ENCODE results near the gene ENOX1. TPM values are rescaled to one million over a fixed set of nuclear protein-coding genes. Genes with fewer than 3 reads are reported as not detected.

Gene ENOX1
- total RNA-seq, 1 donor from 2014 or later, result 2.5 TPM

GRCh38 chr13:43401361-43401760, 385.4 kb downstream of the ENOX1 start:
- Mint-ChIP-seq H3K9me3 (ENCODE audit: low read depth) (no peaks in the 10 kb centered on the region), H3K4me3 (ENCODE audit: low read depth) (no peak overlapping the region), H3K36me3 (ENCODE audit: insufficient read depth) (no peaks in the 10 kb centered on the region), H3K27ac (no peak overlapping the region), H3K27me3 (no peaks in the 10 kb centered on the region), H3K4me1 (ENCODE audit: low read depth) (peaks cover 13% of the 10 kb centered on the region)
- TF ChIP-seq CTCF (IDR thresholded peaks at IDR 0.05; ENCODE audit: unreplicated experiment), result no peak
- DNase-seq (ENCODE audit: low spot score, unreplicated experiment), result no peak

- no peaks in the 10 kb centered on the region for H3K27me3 Mint-ChIP-seq
- H3K4me3 Mint-ChIP-seq (ENCODE audit: low read depth), result no peak overlapping the region
- peaks cover 10% of the 10 kb centered on the region for H3K4me1 Mint-ChIP-seq (ENCODE audit: low read depth)
- no peaks in the 10 kb centered on the region for H3K9me3 Mint-ChIP-seq (ENCODE audit: low read depth)
- no peak for TF ChIP-seq CTCF (IDR thresholded peaks at IDR 0.05; ENCODE audit: unreplicated experiment)
- DNase-seq (ENCODE audit: low spot score, unreplicated experiment), result no peak
- no peak overlapping the region for H3K27ac Mint-ChIP-seq
- no peaks in the 10 kb centered on the region for H3K36me3 Mint-ChIP-seq (ENCODE audit: insufficient read depth)
Measured at GRCh38 chr13:43397111-43397510, 389.7 kb downstream of the ENOX1 start.

- H3K36me3 Mint-ChIP-seq (ENCODE audit: insufficient read depth), result no peaks in the 10 kb centered on the region
- H3K27me3 Mint-ChIP-seq, result no peaks in the 10 kb centered on the region
- no peak for DNase-seq (ENCODE audit: low spot score, unreplicated experiment)
- H3K4me3 Mint-ChIP-seq (ENCODE audit: low read depth), result no peak overlapping the region
- H3K27ac Mint-ChIP-seq, result no peak overlapping the region
- H3K9me3 Mint-ChIP-seq (ENCODE audit: low read depth), result no peaks in the 10 kb centered on the region
- H3K4me1 Mint-ChIP-seq (ENCODE audit: low read depth), result peaks cover 25% of the 10 kb centered on the region
- TF ChIP-seq CTCF (IDR thresholded peaks at IDR 0.05; ENCODE audit: unreplicated experiment), result no peak
Measured at GRCh38 chr13:43391036-43391435, 395.7 kb downstream of the ENOX1 start.

GRCh38 chr13:43390619-43391018, 396.2 kb downstream of the ENOX1 start:
- peaks cover 26% of the 10 kb centered on the region for H3K4me1 Mint-ChIP-seq (ENCODE audit: low read depth)
- no peak overlapping the region for H3K4me3 Mint-ChIP-seq (ENCODE audit: low read depth)
- no peaks in the 10 kb centered on the region for H3K9me3 Mint-ChIP-seq (ENCODE audit: low read depth)
- no peaks in the 10 kb centered on the region for H3K27me3 Mint-ChIP-seq
- H3K36me3 Mint-ChIP-seq (ENCODE audit: insufficient read depth), result no peaks in the 10 kb centered on the region
- DNase-seq (ENCODE audit: low spot score, unreplicated experiment), result no peak
- no peak overlapping the region for H3K27ac Mint-ChIP-seq
- no peak for TF ChIP-seq CTCF (IDR thresholded peaks at IDR 0.05; ENCODE audit: unreplicated experiment)

GRCh38 chr13:43389983-43390382, 396.8 kb downstream of the ENOX1 start:
- Mint-ChIP-seq H3K9me3 (ENCODE audit: low read depth) (no peaks in the 10 kb centered on the region), H3K4me1 (ENCODE audit: low read depth) (peaks cover 26% of the 10 kb centered on the region), H3K36me3 (ENCODE audit: insufficient read depth) (no peaks in the 10 kb centered on the region), H3K4me3 (ENCODE audit: low read depth) (no peak overlapping the region), H3K27ac (no peak overlapping the region), H3K27me3 (no peaks in the 10 kb centered on the region)
- TF ChIP-seq CTCF (IDR thresholded peaks at IDR 0.05; ENCODE audit: unreplicated experiment), result no peak
- DNase-seq (ENCODE audit: low spot score, unreplicated experiment), result no peak
